ENCODE measurements around the gene PROCR. TPM values are rescaled to one million over a fixed set of nuclear protein-coding genes. Genes with fewer than 3 reads are reported as not detected.

Gene PROCR
- polyA plus RNA-seq, 3 donors: 0.43 to 1.1 (median 0.90) TPM

- H3K27me3 ChIP-seq (ENCODE audit: control insufficient read depth in 2 of 2, insufficient read depth in 2 of 2, low read length in 2 of 2): no peaks in the 10 kb centered on the region
- H4K20me1 ChIP-seq (ENCODE audit: insufficient read depth, low read length): no peaks in the 10 kb centered on the region
- H3K9me3 Mint-ChIP-seq: peaks cover 0 to 11% (median 2%) of the 10 kb centered on the region in 7 donors
- H3K4me1 ChIP-seq (ENCODE audit: control insufficient read depth in 1 of 2, insufficient read depth in 2 of 2, low read length in 2 of 2): peaks cover 11 to 13% of the 10 kb centered on the region in 2 donors
- H3K36me3 ChIP-seq (replicated peaks in 1 of 2; ENCODE audit: control insufficient read depth in 1 of 2, insufficient read depth in 2 of 2, low read length in 2 of 2): no peaks in the 10 kb centered on the region
- no peak for DNase-seq
- peaks cover 0 to 11% (median 4%) of the 10 kb centered on the region in 3 donors for H3K27me3 Mint-ChIP-seq (ENCODE audit: low read depth in 3 of 3)
- H3K4me2 ChIP-seq (replicated peaks; ENCODE audit: extremely low read depth, low read length, poor library complexity, severe bottlenecking): no peak overlapping the region
- H2AFZ ChIP-seq (ENCODE audit: insufficient read depth, low read depth, low read length, poor library complexity, severe bottlenecking): no peak overlapping the region
- no peaks in the 10 kb centered on the region for H3K79me2 ChIP-seq (ENCODE audit: insufficient read depth, low read length)
- H3K4me3 ChIP-seq (replicated peaks in 1 of 3; ENCODE audit: low read depth in 2 of 3, low read length in 3 of 3): no peak overlapping the region
- intact Hi-C loops (cut with micrococcal nuclease): no loop called here
- H3K9me3 ChIP-seq (replicated peaks in 1 of 2; ENCODE audit: control insufficient read depth in 1 of 2, insufficient read depth in 1 of 2, low read length in 2 of 2): peaks cover 0 to 4% of the 10 kb centered on the region in 2 donors
- 95% methylated on average over 14 of the region's 14 CpGs for WGBS (ENCODE audit: insufficient coverage)
- no peak overlapping the region for H3K27ac ChIP-seq (ENCODE audit: low read depth in 1 of 2, low read length in 2 of 2)
- H3K9ac ChIP-seq (ENCODE audit: insufficient read depth, low read length, poor library complexity, severe bottlenecking): no peak overlapping the region
- no peak for TF ChIP-seq CTCF (IDR thresholded peaks at IDR 0.05)
- no peak overlapping the region for H3K4me3 Mint-ChIP-seq
- peaks cover 13% of the 10 kb centered on the region for H3K4me1 Mint-ChIP-seq
- peak overlapping the region in 2 of 7 donors; percentile 7 to 68 for H3K27ac Mint-ChIP-seq
- H3K36me3 Mint-ChIP-seq: peaks cover 0 to 8% of the 10 kb centered on the region in 2 donors
Measured at GRCh38 chr20:35176132-35176531, 4.3 kb downstream of the PROCR start.

- Histone ChIP-seq H3K27me3 (ENCODE audit: control insufficient read depth in 2 of 2, insufficient read depth in 2 of 2, low read length in 2 of 2) (no peaks in the 10 kb centered on the region), H3K9ac (ENCODE audit: insufficient read depth, low read length, poor library complexity, severe bottlenecking) (no peak overlapping the region), H4K20me1 (ENCODE audit: insufficient read depth, low read length) (no peaks in the 10 kb centered on the region), H2AFZ (ENCODE audit: insufficient read depth, low read depth, low read length, poor library complexity, severe bottlenecking) (no peak overlapping the region), H3K4me3 (replicated peaks in 1 of 3; ENCODE audit: low read depth in 2 of 3, low read length in 3 of 3) (no peak overlapping the region), H3K4me2 (replicated peaks; ENCODE audit: extremely low read depth, low read length, poor library complexity, severe bottlenecking) (no peak overlapping the region), H3K27ac (ENCODE audit: low read depth in 1 of 2, low read length in 2 of 2) (no peak overlapping the region), H3K36me3 (replicated peaks in 1 of 2; ENCODE audit: control insufficient read depth in 1 of 2, insufficient read depth in 2 of 2, low read length in 2 of 2) (no peaks in the 10 kb centered on the region), H3K79me2 (ENCODE audit: insufficient read depth, low read length) (no peaks in the 10 kb centered on the region), H3K9me3 (replicated peaks in 1 of 2; ENCODE audit: control insufficient read depth in 1 of 2, insufficient read depth in 1 of 2, low read length in 2 of 2) (peaks cover 0 to 4% of the 10 kb centered on the region in 2 donors), H3K4me1 (ENCODE audit: control insufficient read depth in 1 of 2, insufficient read depth in 2 of 2, low read length in 2 of 2) (no peaks in the 10 kb centered on the region)
- peaks cover 0 to 5% of the 10 kb centered on the region in 2 donors for H3K36me3 Mint-ChIP-seq
- intact Hi-C loops (cut with micrococcal nuclease): no loop called here
- no peak overlapping the region for H3K4me3 Mint-ChIP-seq
- no peaks in the 10 kb centered on the region for H3K4me1 Mint-ChIP-seq
- WGBS (ENCODE audit: insufficient coverage): no CpG with 5 or more reads among the region's 11 CpGs
- peaks cover 0 to 2% (median 0%) of the 10 kb centered on the region in 3 donors for H3K27me3 Mint-ChIP-seq (ENCODE audit: low read depth in 3 of 3)
- DNase-seq: no peak
- H3K27ac Mint-ChIP-seq: no peak overlapping the region
- peaks cover 0 to 10% (median 4%) of the 10 kb centered on the region in 7 donors for H3K9me3 Mint-ChIP-seq
- TF ChIP-seq CTCF (IDR thresholded peaks at IDR 0.05): no peak
Measured at GRCh38 chr20:35179292-35180212, 7.7 kb downstream of the PROCR start.

Data from CD14-positive monocyte (primary cell).